ENCODE data around the gene BDH1. TPM values are rescaled to one million over a fixed set of nuclear protein-coding genes. Genes with fewer than 3 reads are reported as not detected.

Gene BDH1
- polyA plus RNA-seq, 1 donor from 2014 or later, result 12.9 TPM

DNA sequence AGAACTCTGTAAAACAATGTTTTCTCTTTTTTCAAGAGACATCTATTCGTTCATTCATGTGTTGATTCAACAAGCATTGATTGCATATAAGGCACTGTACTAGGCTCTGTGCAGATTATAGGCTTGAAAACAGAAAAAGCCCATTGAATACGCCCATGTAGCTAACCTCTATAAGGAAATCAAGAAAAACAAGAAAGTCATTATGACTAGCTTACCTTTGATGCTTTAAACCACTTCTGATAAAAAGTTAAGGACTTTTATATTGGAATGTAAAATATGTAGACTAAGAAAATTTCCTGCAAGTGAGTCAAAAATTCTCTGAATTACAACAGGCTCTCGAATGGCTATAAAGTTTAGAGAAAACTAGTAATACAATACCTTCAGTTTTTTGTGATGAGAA, 92.5 kb downstream of the BDH1 start:
- Histone ChIP-seq H4K20me1 (ENCODE audit: insufficient read depth) (no peaks in the 10 kb centered on the region), H3K79me2 (replicated peaks; ENCODE audit: insufficient read depth, low read length) (no peaks in the 10 kb centered on the region), H3K27ac (ENCODE audit: low read length) (no peak overlapping the region), H3K4me2 (ENCODE audit: low read length) (no peak overlapping the region), H3K9ac (ENCODE audit: low read length) (no peak overlapping the region), H3K27me3 (ENCODE audit: insufficient read depth, low read depth, low read length) (no peaks in the 10 kb centered on the region), H2AFZ (ENCODE audit: low read depth, low read length) (no peak overlapping the region), H3K9me3 (ENCODE audit: low read length) (no peaks in the 10 kb centered on the region), H3F3A (ENCODE audit: insufficient read depth, low read length, poor library complexity, severe bottlenecking) (peaks cover 3% of the 10 kb centered on the region), H3K36me3 (ENCODE audit: insufficient read depth, low read length) (no peaks in the 10 kb centered on the region), H3K9me2 (ENCODE audit: insufficient read depth, low read length) (no peaks in the 10 kb centered on the region), H3K4me3 (ENCODE audit: low read length) (no peak overlapping the region)
- TF ChIP-seq POLR2AphosphoS5 (IDR thresholded peaks at IDR 0.05), result no peak
- TF ChIP-seq, protein P1, sequence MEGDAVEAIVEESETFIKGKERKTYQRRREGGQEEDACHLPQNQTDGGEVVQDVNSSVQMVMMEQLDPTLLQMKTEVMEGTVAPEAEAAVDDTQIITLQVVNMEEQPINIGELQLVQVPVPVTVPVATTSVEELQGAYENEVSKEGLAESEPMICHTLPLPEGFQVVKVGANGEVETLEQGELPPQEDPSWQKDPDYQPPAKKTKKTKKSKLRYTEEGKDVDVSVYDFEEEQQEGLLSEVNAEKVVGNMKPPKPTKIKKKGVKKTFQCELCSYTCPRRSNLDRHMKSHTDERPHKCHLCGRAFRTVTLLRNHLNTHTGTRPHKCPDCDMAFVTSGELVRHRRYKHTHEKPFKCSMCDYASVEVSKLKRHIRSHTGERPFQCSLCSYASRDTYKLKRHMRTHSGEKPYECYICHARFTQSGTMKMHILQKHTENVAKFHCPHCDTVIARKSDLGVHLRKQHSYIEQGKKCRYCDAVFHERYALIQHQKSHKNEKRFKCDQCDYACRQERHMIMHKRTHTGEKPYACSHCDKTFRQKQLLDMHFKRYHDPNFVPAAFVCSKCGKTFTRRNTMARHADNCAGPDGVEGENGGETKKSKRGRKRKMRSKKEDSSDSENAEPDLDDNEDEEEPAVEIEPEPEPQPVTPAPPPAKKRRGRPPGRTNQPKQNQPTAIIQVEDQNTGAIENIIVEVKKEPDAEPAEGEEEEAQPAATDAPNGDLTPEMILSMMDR (IDR thresholded peaks at IDR 0.05; ENCODE audit: poor library complexity, severe bottlenecking), result no peak

DNA sequence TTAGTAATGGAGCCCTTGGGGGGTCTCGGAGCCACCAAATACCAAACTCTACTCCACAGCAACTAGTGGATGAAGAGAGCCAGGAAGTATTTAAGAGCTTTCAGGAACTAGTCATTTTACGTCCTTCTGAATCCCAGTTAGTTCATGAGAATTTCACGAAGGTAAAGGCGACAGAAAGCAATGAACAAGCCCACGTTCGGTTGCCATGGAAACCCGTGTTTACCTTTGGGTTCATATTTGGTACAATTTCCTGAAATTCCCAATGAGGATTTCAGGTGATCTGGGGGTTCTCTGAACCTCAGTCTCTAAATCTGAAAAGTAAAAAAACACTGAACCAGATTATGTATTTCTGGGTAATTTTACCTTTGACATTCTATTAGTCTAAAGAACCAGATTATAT, 93.0 kb downstream of the BDH1 start:
- Histone ChIP-seq H3K79me2 (replicated peaks; ENCODE audit: insufficient read depth, low read length) (no peaks in the 10 kb centered on the region), H3K27me3 (ENCODE audit: insufficient read depth, low read depth, low read length) (no peaks in the 10 kb centered on the region), H3K9me2 (ENCODE audit: insufficient read depth, low read length) (no peaks in the 10 kb centered on the region), H3K9me3 (ENCODE audit: low read length) (no peaks in the 10 kb centered on the region), H3K36me3 (ENCODE audit: insufficient read depth, low read length) (no peaks in the 10 kb centered on the region), H3K4me2 (ENCODE audit: low read length) (no peak overlapping the region), H3K9ac (ENCODE audit: low read length) (no peak overlapping the region), H3F3A (ENCODE audit: insufficient read depth, low read length, poor library complexity, severe bottlenecking) (no peaks in the 10 kb centered on the region), H3K4me3 (ENCODE audit: low read length) (no peak overlapping the region), H4K20me1 (ENCODE audit: insufficient read depth) (no peaks in the 10 kb centered on the region), H2AFZ (ENCODE audit: low read depth, low read length) (no peak overlapping the region), H3K27ac (ENCODE audit: low read length) (no peak overlapping the region)
- no peak for TF ChIP-seq SMC3 (conservative IDR thresholded peaks at IDR 0.05; ENCODE audit: poor library complexity)
- TF ChIP-seq TAF1 (IDR thresholded peaks at IDR 0.05; ENCODE audit: low read depth), result no peak

DNA sequence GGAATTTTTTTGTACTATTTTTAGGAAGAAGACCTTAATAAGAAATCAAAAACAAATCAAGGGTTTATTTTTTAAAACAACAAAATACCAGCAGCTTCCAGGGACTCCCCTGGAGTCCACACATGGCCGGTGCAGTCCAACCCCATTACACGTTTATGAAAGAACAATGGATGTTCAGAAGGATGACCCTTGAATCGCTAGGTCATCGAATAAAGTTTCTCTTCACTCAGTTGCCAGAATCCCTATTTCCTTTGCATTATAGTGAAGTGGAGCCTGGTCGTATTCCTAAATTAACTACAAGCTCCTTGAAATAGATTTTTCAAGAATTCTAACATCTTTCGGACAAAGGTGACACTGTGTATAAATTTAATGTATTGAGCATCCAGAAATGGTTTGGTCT, 95.1 kb downstream of the BDH1 start:
- no peak overlapping the region for H3K27ac ChIP-seq (ENCODE audit: low read length)
- no peak overlapping the region for H2AFZ ChIP-seq (ENCODE audit: low read depth, low read length)
- no peak overlapping the region for H3K4me2 ChIP-seq (ENCODE audit: low read length)
- H3K27me3 ChIP-seq (ENCODE audit: insufficient read depth, low read depth, low read length), result peaks cover 2% of the 10 kb centered on the region
- H3K4me3 ChIP-seq (ENCODE audit: low read length), result no peak overlapping the region
- no peaks in the 10 kb centered on the region for H3F3A ChIP-seq (ENCODE audit: insufficient read depth, low read length, poor library complexity, severe bottlenecking)
- H3K36me3 ChIP-seq (ENCODE audit: insufficient read depth, low read length), result no peaks in the 10 kb centered on the region
- H3K9me3 ChIP-seq (ENCODE audit: low read length), result no peaks in the 10 kb centered on the region
- TF ChIP-seq MXI1 (conservative IDR thresholded peaks at IDR 0.05; ENCODE audit: poor library complexity, severe bottlenecking) (no peak), TAF1 (IDR thresholded peaks at IDR 0.05; ENCODE audit: low read depth) (no peak), EP300 (conservative IDR thresholded peaks at IDR 0.05; ENCODE audit: poor library complexity, severe bottlenecking) (no peak), SMC3 (conservative IDR thresholded peaks at IDR 0.05; ENCODE audit: poor library complexity) (no peak), POLR2AphosphoS5 (IDR thresholded peaks at IDR 0.05) (no peak), EZH2 (IDR thresholded peaks at IDR 0.05; ENCODE audit: borderline replicate concordance, insufficient read depth, low read length, poor library complexity, severe bottlenecking) (no peak), RAD21 (conservative IDR thresholded peaks at IDR 0.05) (no peak)
- TF ChIP-seq, protein P1 (IDR thresholded peaks at IDR 0.05; ENCODE audit: poor library complexity, severe bottlenecking), result no peak
- TF ChIP-seq, protein P2, sequence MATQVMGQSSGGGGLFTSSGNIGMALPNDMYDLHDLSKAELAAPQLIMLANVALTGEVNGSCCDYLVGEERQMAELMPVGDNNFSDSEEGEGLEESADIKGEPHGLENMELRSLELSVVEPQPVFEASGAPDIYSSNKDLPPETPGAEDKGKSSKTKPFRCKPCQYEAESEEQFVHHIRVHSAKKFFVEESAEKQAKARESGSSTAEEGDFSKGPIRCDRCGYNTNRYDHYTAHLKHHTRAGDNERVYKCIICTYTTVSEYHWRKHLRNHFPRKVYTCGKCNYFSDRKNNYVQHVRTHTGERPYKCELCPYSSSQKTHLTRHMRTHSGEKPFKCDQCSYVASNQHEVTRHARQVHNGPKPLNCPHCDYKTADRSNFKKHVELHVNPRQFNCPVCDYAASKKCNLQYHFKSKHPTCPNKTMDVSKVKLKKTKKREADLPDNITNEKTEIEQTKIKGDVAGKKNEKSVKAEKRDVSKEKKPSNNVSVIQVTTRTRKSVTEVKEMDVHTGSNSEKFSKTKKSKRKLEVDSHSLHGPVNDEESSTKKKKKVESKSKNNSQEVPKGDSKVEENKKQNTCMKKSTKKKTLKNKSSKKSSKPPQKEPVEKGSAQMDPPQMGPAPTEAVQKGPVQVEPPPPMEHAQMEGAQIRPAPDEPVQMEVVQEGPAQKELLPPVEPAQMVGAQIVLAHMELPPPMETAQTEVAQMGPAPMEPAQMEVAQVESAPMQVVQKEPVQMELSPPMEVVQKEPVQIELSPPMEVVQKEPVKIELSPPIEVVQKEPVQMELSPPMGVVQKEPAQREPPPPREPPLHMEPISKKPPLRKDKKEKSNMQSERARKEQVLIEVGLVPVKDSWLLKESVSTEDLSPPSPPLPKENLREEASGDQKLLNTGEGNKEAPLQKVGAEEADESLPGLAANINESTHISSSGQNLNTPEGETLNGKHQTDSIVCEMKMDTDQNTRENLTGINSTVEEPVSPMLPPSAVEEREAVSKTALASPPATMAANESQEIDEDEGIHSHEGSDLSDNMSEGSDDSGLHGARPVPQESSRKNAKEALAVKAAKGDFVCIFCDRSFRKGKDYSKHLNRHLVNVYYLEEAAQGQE (IDR thresholded peaks at IDR 0.05; ENCODE audit: borderline replicate concordance), result no peak
- H3K9ac ChIP-seq (ENCODE audit: low read length), result no peak overlapping the region
- no peaks in the 10 kb centered on the region for H3K9me2 ChIP-seq (ENCODE audit: insufficient read depth, low read length)
- no peaks in the 10 kb centered on the region for H4K20me1 ChIP-seq (ENCODE audit: insufficient read depth)
- H3K79me2 ChIP-seq (replicated peaks; ENCODE audit: insufficient read depth, low read length), result no peaks in the 10 kb centered on the region
